ENCODE results near the gene FAM98C.
A peak's percentile ranks its signal among the peaks of the same experiment; 100 is the strongest.

FAM98C gene

GRCh38 chr19:38402967-38403674 is at the start of gene FAM98C:
TSS of gene FAM98C (plus strand) at chr19:38403093. CDS start at chr19:38403154, 61 bp downstream.
- peak; percentile 98 for TF ChIP-seq CTCF (conservative IDR thresholded peaks at IDR 0.05)
- TF ChIP-seq ZFX (IDR thresholded peaks at IDR 0.05), result peak; percentile 87; the same call in 1 of the 2 replicates
- peak within 1 kb of the TSS; percentile 90 for H3K27ac ChIP-seq

- TF ChIP-seq ZFX (IDR thresholded peaks at IDR 0.05) (no peak), CTCF (conservative IDR thresholded peaks at IDR 0.05) (no peak)
- no peak overlapping the region for H3K27ac ChIP-seq
Measured at GRCh38 chr19:38355728-38356725, 46.9 kb upstream of the FAM98C start.

- TF ChIP-seq CTCF (conservative IDR thresholded peaks at IDR 0.05) (no peak), ZFX (IDR thresholded peaks at IDR 0.05) (no peak)
Measured at GRCh38 chr19:38358071-38358470, 44.8 kb upstream of the FAM98C start.

GRCh38 chr19:38359242-38360021 is 43.5 kb upstream of the FAM98C start:
- no peak overlapping the region for H3K27ac ChIP-seq
- no peak for TF ChIP-seq ZFX (IDR thresholded peaks at IDR 0.05)
- TF ChIP-seq CTCF (conservative IDR thresholded peaks at IDR 0.05), result no peak

More at GRCh38 chr19:38358071-38358470, 44.8 kb upstream of the FAM98C start:
- H3K27ac ChIP-seq, result no peak overlapping the region

- no peak for TF ChIP-seq CTCF (conservative IDR thresholded peaks at IDR 0.05)
- TF ChIP-seq ZFX (IDR thresholded peaks at IDR 0.05), result no peak
- no peak overlapping the region for H3K27ac ChIP-seq
Measured at GRCh38 chr19:38360351-38360750, 42.5 kb upstream of the FAM98C start.

GRCh38 chr19:38360839-38361631 is 41.9 kb upstream of the FAM98C start:
- no peak overlapping the region; the same call in 1 of the 2 replicates for H3K27ac ChIP-seq
- no peak for TF ChIP-seq CTCF (conservative IDR thresholded peaks at IDR 0.05)
- TF ChIP-seq ZFX (IDR thresholded peaks at IDR 0.05), result no peak
